Kidney (tissue), 14 donors: Measurements from ENCODE around the gene ABTB2. TPM values are rescaled to one million over a fixed set of nuclear protein-coding genes. Genes with fewer than 3 reads are reported as not detected.

Experiments
- DNase-seq, 5 donors: peaks; one replicate each; pipeline ENCODE4 v3.0.0-alpha.2; 2013 to 2020
- FAIRE-seq: peaks from 2 replicates; lab custom pipeline; 2012; peaks lifted over from hg19 to GRCh38; lab: Jason Lieb, UNC
- H3K27ac ChIP-seq, 2 donors: one replicate each; pipeline ENCODE4 v1.7.0; 2013; ENCODE audit warnings: low read depth in 2 of 2, low read length in 2 of 2, inconsistent platforms in 1 of 2
- H3K27me3 ChIP-seq: one replicate; pipeline ENCODE4 v1.7.1; 2013; ENCODE audit warnings: low read length, inconsistent platforms; ENCODE audit not compliant: control insufficient read depth, insufficient read depth
- H3K36me3 ChIP-seq, 3 donors: one replicate each; pipeline versions ENCODE4 v1.7.0 to v1.7.1; 2013; ENCODE audit warnings: low read length in 3 of 3, control low read depth in 1 of 3, inconsistent platforms in 1 of 3; ENCODE audit not compliant: insufficient read depth in 3 of 3, control insufficient read depth in 2 of 3
- H3K4me1 ChIP-seq, 3 donors: one replicate each; pipeline versions ENCODE4 v1.7.0 to v1.7.1; 2013; ENCODE audit warnings: low read length in 3 of 3, inconsistent platforms in 1 of 3, low read depth in 1 of 3; ENCODE audit not compliant: control insufficient read depth in 2 of 3, insufficient read depth in 2 of 3
- H3K4me3 ChIP-seq, 3 donors: one replicate each; pipeline versions ENCODE4 v1.7.0 to v1.8.1; 2013; ENCODE audit warnings: low read length in 3 of 3, control low read depth in 1 of 3, inconsistent platforms in 1 of 3
- H3K9ac ChIP-seq, 3 donors: one replicate each; pipeline versions ENCODE4 v1.7.0 to v1.7.1; 2013; ENCODE audit warnings: low read length in 3 of 3, control low read depth in 1 of 3, inconsistent platforms in 1 of 3
- H3K9me3 ChIP-seq, 3 donors: one replicate each; pipeline versions ENCODE4 v1.7.0 to v1.7.1; 2013; ENCODE audit warnings: low read length in 3 of 3, control low read depth in 1 of 3, inconsistent platforms in 1 of 3; ENCODE audit not compliant: control insufficient read depth in 2 of 3, insufficient read depth in 1 of 3
- intact Hi-C: fragments of 100-400 bp; cut with DNase I; formaldehyde crosslinking; loops from one replicate; pipeline ENCODE4 v1.11.1; 2022
- polyA plus RNA-seq: library from polyadenylated mRNA; stranded (reverse); fragments of 350-450 nt; fragmentation: Illumina TruSeq; extraction: RNeasy Lipid Tissue Mini Kit (QIAGEN cat#74804); gene quantifications from one replicate; pipeline ENCODE4 v1.2.3, GENCODE V29; 2014; ENCODE audit warnings: low read depth, low replicate concordance; ENCODE audit not compliant: insufficient read depth
- total RNA-seq: library from RNA; stranded (reverse); fragmentation: NEBNext Ultra II Directional; extraction: Animal tissue kit (Norgen Biotek cat#: 25700); gene quantifications from one replicate; pipeline ENCODE4 v1.2.1, GENCODE V29; 2021
- TF ChIP-seq, protein P1 (sequence below): IDR thresholded peaks from 3 replicates; pipeline ENCODE4 v1.5.1; 2012; ENCODE audit warnings: mild to moderate bottlenecking, moderate library complexity, borderline replicate concordance; ENCODE audit not compliant: insufficient read depth; ENCODE audit errors: extremely low read depth
- donor health status: control.
- donor health status: control.
- donor health status: control.
- donor health status: control.
- donor health status: control.
- donor health status: DM: yes; HTN: yes; CAD: no.
- donor health status: Normal renal cell carcinoma (clear cell type).

ABTB2 gene
- total and polyA plus RNA-seq, 2 donors from 2014 or later: 7.6 to 22.1 TPM

DNA sequence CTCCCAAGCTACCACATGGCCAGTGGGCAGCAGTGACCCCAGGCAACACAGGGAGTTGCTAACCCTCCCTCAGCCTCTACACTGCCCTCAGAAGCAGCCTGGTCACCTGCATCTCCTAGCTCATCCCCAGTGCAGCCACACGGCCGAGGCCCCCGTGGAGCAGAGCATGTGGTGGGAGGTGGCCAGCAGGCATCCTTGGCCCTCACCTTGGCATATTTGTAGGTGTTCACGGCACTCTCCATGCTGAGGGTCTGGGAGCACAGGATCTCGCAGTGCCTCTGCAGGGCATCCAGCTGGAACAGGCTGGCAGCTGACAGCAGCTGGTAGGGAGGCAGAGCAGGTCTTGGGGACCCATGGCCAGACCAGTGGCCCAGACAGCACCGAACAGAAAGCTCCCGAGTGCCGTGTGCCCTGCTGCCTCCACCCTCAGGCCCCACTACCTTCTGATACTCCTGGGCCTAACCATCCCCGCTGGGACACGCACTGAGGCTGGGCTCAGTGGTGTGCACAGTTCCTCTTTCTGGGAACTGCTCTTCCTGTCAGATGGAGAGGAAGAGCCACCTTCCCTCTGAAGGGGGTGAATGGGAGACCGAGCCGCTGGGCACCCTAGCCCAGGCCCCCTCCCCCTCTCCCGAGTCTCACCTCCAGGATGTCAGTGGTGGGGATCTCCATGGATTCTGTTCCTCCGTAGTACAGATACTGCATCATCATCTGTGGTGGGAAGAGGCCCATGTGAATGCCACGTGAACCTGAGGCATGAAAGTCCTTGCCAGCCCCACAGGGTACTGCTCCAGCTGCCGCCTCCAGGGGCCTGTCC lies 203.5 kb downstream of the ABTB2 start:
- no peak overlapping the region for H3K4me3 ChIP-seq
- H3K4me1 ChIP-seq: peaks cover 0 to 4% (median 0%) of the 10 kb centered on the region in 3 donors
- FAIRE-seq (no peak), DNase-seq (peak in 1 of 5 donors; percentile 47)
- H3K9me3 ChIP-seq: no peaks in the 10 kb centered on the region
- peaks cover 0 to 13% (median 7%) of the 10 kb centered on the region in 3 donors for H3K36me3 ChIP-seq
- intact Hi-C loops: no loop called here
- TF ChIP-seq, protein P1, sequence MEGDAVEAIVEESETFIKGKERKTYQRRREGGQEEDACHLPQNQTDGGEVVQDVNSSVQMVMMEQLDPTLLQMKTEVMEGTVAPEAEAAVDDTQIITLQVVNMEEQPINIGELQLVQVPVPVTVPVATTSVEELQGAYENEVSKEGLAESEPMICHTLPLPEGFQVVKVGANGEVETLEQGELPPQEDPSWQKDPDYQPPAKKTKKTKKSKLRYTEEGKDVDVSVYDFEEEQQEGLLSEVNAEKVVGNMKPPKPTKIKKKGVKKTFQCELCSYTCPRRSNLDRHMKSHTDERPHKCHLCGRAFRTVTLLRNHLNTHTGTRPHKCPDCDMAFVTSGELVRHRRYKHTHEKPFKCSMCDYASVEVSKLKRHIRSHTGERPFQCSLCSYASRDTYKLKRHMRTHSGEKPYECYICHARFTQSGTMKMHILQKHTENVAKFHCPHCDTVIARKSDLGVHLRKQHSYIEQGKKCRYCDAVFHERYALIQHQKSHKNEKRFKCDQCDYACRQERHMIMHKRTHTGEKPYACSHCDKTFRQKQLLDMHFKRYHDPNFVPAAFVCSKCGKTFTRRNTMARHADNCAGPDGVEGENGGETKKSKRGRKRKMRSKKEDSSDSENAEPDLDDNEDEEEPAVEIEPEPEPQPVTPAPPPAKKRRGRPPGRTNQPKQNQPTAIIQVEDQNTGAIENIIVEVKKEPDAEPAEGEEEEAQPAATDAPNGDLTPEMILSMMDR: no peak
- H3K27me3 ChIP-seq: no peaks in the 10 kb centered on the region
- no peak overlapping the region for H3K9ac ChIP-seq
- H3K27ac ChIP-seq: no peak overlapping the region

- no peaks in the 10 kb centered on the region for H3K9me3 ChIP-seq
- DNase-seq (peak in 1 of 5 donors; percentile 80), FAIRE-seq (no peak)
- H3K27me3 ChIP-seq: no peaks in the 10 kb centered on the region
- no peak overlapping the region for H3K9ac ChIP-seq
- H3K4me3 ChIP-seq: no peak overlapping the region
- peaks cover 0 to 11% (median 7%) of the 10 kb centered on the region in 3 donors for H3K36me3 ChIP-seq
- peaks cover 0 to under 1% (median 0%) of the 10 kb centered on the region in 3 donors for H3K4me1 ChIP-seq
- intact Hi-C loops: no loop called here
- H3K27ac ChIP-seq: no peak overlapping the region
- TF ChIP-seq, protein P1: no peak
Measured at GRCh38 chr11:34151916-34152845, 205.6 kb downstream of the ABTB2 start.

DNA sequence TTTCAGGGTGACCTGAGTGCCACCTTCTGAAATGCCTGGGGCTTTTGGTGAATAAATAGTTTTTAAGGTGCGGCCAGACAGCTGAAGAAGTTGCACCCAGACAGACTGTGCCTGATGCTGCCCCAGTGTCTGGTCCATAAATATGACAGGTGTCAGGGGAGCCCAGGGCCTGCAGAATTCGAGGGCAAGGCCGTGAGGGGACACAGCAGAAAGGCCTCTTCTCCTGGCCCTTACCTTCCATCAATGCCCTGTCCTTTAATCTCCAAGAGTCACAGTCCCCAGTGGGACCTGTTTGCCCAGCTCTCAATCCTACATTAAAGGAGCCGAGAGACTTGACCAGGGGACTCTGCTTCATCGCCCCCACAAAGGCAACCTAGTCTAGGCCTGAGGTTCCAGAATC lies 206.6 kb downstream of the ABTB2 start:
- DNase-seq (peak in 1 of 5 donors; percentile 32), FAIRE-seq (no peak)
- Histone ChIP-seq H3K36me3 (peaks cover 0 to 17% (median 13%) of the 10 kb centered on the region in 3 donors), H3K9ac (no peak overlapping the region), H3K27me3 (no peaks in the 10 kb centered on the region), H3K4me3 (no peak overlapping the region), H3K9me3 (no peaks in the 10 kb centered on the region), H3K27ac (no peak overlapping the region), H3K4me1 (no peaks in the 10 kb centered on the region)
- intact Hi-C loops: no loop called here
- TF ChIP-seq, protein P1: no peak
